ENCODE data around the gene ZNF346. TPM values are rescaled to one million over a fixed set of nuclear protein-coding genes. Genes with fewer than 3 reads are reported as not detected.

The ZNF346 gene
- total and polyA plus RNA-seq, 8 donors = 4.7 to 122 (median 16.4) TPM

DNA sequence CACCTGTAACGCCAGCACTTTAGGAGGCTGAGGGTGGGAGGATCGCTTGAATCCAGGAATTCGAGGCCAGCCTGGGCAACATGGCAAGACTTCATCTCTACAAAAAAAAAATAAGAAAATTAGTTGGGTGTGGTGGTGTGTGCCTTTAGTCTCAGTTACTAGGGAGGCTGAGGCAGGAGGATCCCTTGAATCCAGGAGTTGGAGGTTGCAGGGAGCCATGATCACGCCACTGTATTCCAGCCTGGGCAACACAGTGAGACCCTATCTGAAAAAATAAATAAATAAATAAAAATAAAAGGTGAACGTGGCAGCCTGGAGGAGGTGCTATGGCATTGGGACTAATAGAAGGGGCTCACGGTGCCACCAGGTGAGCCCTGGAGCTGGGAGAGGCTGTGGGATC, 71.3 kb downstream of the ZNF346 start:
- Histone ChIP-seq H3K4me3 (no peak overlapping the region), H3K27me3 (no peaks in the 10 kb centered on the region), H3K9me3 (no peaks in the 10 kb centered on the region), H3K27ac (peak overlapping the region in 3 of 5 donors; percentile 51 to 59 (median 55)), H3K36me3 (peaks cover 0 to 28% (median 13%) of the 10 kb centered on the region in 4 donors), H3K4me1 (peaks cover 11 to 60% (median 45%) of the 10 kb centered on the region in 4 donors)
- DNase-seq = no peak
- no peak for TF ChIP-seq EP300 (IDR thresholded peaks at IDR 0.05)
- TF ChIP-seq CTCF (IDR thresholded peaks at IDR 0.05) = no peak
- no peak for TF ChIP-seq POLR2AphosphoS5 (IDR thresholded peaks at IDR 0.05)
- no peak for TF ChIP-seq POLR2A (IDR thresholded peaks at IDR 0.05)
- intact Hi-C loops (cut with DNase I; ENCODE audit: low total_unique reads) = no loop called here
- WGBS, 5 donors = 89 to 95% (median 93%) methylated on average over 6 of the region's 6 CpGs

- 45 to 66% (median 58%) methylated on average over 9 to 12 of the region's 12 CpGs for WGBS, 5 donors
- Histone ChIP-seq H3K27ac (peak overlapping the region in 4 of 5 donors; percentile 16 to 59 (median 53)), H3K36me3 (peaks cover 0 to 28% (median 13%) of the 10 kb centered on the region in 4 donors), H3K4me3 (no peak overlapping the region), H3K27me3 (no peaks in the 10 kb centered on the region), H3K4me1 (peaks cover 11 to 55% (median 41%) of the 10 kb centered on the region in 4 donors), H3K9me3 (no peaks in the 10 kb centered on the region)
- intact Hi-C loops (cut with DNase I; ENCODE audit: low total_unique reads) = no loop called here
- TF ChIP-seq POLR2AphosphoS5 (IDR thresholded peaks at IDR 0.05) (peak; percentile 58 to 93 (median 73)), CTCF (IDR thresholded peaks at IDR 0.05) (no peak)
- peak; percentile 65 to 86 for DNase-seq
These were observed 72.0 kb downstream of the ZNF346 start for GRCh38 chr5:177094224-177095087.

GRCh38 chr5:177095088-177095669, 72.7 kb downstream of the ZNF346 start:
- Histone ChIP-seq H3K9me3 (no peaks in the 10 kb centered on the region), H3K4me1 (peaks cover 11 to 52% (median 36%) of the 10 kb centered on the region in 4 donors), H3K36me3 (peaks cover 0 to 28% (median 13%) of the 10 kb centered on the region in 4 donors), H3K27ac (peak overlapping the region in 4 of 5 donors; percentile 9 to 59 (median 53)), H3K27me3 (no peaks in the 10 kb centered on the region), H3K4me3 (no peak overlapping the region)
- TF ChIP-seq POLR2AphosphoS5 (IDR thresholded peaks at IDR 0.05) (no peak), CTCF (IDR thresholded peaks at IDR 0.05) (no peak), EP300 (IDR thresholded peaks at IDR 0.05) (no peak), POLR2A (IDR thresholded peaks at IDR 0.05) (no peak)
- 60 to 81% (median 74%) methylated on average over 13 to 28 of the region's 28 CpGs for WGBS, 5 donors
- intact Hi-C loops (cut with DNase I; ENCODE audit: low total_unique reads) = no loop called here
- DNase-seq = no peak

DNA sequence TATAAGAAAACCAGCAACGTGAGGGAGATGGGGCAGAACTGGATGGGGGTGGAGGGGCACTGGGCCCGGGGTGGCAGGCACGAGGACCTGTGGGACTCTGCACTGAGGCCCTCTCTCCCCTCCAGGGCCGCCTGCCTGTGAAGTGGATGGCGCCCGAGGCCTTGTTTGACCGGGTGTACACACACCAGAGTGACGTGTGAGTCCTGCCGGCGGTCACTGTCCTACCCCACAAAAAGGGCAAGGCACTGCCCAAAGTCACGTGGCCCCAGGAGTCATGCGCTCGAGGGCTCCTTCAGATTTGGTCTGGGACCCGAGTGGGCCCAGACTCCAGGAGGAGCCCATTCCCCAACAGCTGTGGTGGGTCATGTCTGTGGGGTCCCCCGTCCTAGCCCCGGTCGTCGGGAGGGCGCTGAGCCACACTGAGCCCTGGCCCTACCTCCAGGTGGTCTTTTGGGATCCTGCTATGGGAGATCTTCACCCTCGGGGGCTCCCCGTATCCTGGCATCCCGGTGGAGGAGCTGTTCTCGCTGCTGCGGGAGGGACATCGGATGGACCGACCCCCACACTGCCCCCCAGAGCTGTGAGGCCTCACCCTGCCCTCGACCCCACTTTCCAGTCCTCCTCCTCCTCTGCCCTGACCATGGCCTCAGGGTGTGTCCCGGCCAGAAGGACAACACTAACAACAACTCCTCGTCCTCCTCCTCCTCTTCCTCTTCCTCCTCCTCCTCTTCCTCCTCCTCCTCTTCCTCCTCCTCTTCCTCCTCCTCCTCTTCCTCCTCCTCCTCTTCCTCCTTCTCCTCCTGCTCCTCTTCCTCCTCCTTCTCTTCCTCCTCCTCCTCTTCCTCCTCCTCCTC, 73.9 kb downstream of the ZNF346 start:
- WGBS, 5 donors = 81 to 91% (median 82%) methylated on average over 23 to 29 of the region's 29 CpGs
- H3K4me3 ChIP-seq = no peak overlapping the region
- no peak for DNase-seq
- TF ChIP-seq EP300 (IDR thresholded peaks at IDR 0.05) (no peak), CTCF (IDR thresholded peaks at IDR 0.05) (no peak), POLR2AphosphoS5 (IDR thresholded peaks at IDR 0.05) (no peak), POLR2A (IDR thresholded peaks at IDR 0.05) (no peak)
- intact Hi-C loops (cut with DNase I; ENCODE audit: low total_unique reads) = no loop called here
- H3K27me3 ChIP-seq = peaks cover 0 to 4% (median 0%) of the 10 kb centered on the region in 3 donors
- H3K36me3 ChIP-seq = peaks cover 0 to 21% (median 13%) of the 10 kb centered on the region in 4 donors
- H3K9me3 ChIP-seq = no peaks in the 10 kb centered on the region
- peaks cover 11 to 43% (median 34%) of the 10 kb centered on the region in 4 donors for H3K4me1 ChIP-seq
- H3K27ac ChIP-seq = peak overlapping the region in 2 of 5 donors; percentile 46 to 49
